Naive thymus-derived CD8-positive, alpha-beta T cell (primary cell): Measurements from ENCODE around the gene SH3BP5. TPM values are rescaled to one million over a fixed set of nuclear protein-coding genes. Genes with fewer than 3 reads are reported as not detected.
A peak's percentile ranks its signal among the peaks of the same experiment; 100 is the strongest.

Source experiments
- ATAC-seq, 2 donors: fragments of 150-1000 bp; cut with Tn5 transposase in 1 of 2; sonication (Bioruptor Pico), chemical (Tn5 transposase) in 1 of 2; 1 replicate in 1 of 2; 2 replicates in 1 of 2; pipeline ENCODE4 v1.10.0; 2021; ENCODE audit warnings: mild to moderate bottlenecking in 2 of 2, moderate library complexity in 2 of 2
- POLR2A ChIA-PET: fragments of 350-600 bp; sonication (Branson Sonifier 250); formaldehyde crosslinking; loops from one replicate; lab custom pipeline; 2021; ENCODE audit warnings: antibody characterized with exemption; lab: Charles Lee
- DNase-seq, 10 donors: peaks; one replicate each; pipeline versions ENCODE4 v3.0.0 to v3.0.0-alpha.2; 2020 to 2022
- H3K27ac Mint-ChIP-seq, 10 donors: one replicate each; pipeline ENCODE4 v1.8.0; 2020 to 2022; ENCODE audit warnings: mild to moderate bottlenecking in 10 of 10, mixed read lengths in 10 of 10, moderate library complexity in 4 of 10, inconsistent platforms in 1 of 10
- H3K27me3 Mint-ChIP-seq, 5 donors: one replicate each; pipeline ENCODE4 v1.8.0; 2021 to 2022; ENCODE audit warnings: mixed read lengths in 5 of 5
- H3K36me3 Mint-ChIP-seq, 3 donors: one replicate each; pipeline ENCODE4 v1.8.0; 2020 to 2022; ENCODE audit warnings: mixed read lengths in 3 of 3, mild to moderate bottlenecking in 2 of 3, inconsistent platforms in 1 of 3
- H3K4me1 Mint-ChIP-seq, 4 donors: one replicate each; pipeline ENCODE4 v1.8.0; 2021 to 2022; ENCODE audit warnings: mixed read lengths in 4 of 4
- H3K4me3 Mint-ChIP-seq, 10 donors: one replicate each; pipeline ENCODE4 v1.8.0; 2020 to 2022; ENCODE audit warnings: mild to moderate bottlenecking in 10 of 10, mixed read lengths in 10 of 10, moderate library complexity in 6 of 10, inconsistent platforms in 1 of 10
- H3K9me3 Mint-ChIP-seq, 9 donors: one replicate each; pipeline ENCODE4 v1.8.0; 2020 to 2022; ENCODE audit warnings: mixed read lengths in 9 of 9, mild to moderate bottlenecking in 3 of 9, inconsistent platforms in 1 of 9, moderate library complexity in 1 of 9
- polyA plus RNA-seq, 3 donors: library from polyadenylated mRNA; unstranded; fragments of 300-500 nt; fragmentation: Illumina TruSeq; gene quantifications; one replicate each; pipeline ENCODE4 v1.2.3, GENCODE V29; 2021
- total RNA-seq, 8 experiments: library from RNA in 2 of 8; stranded (reverse) in 2 of 8; gene quantifications; one replicate each; pipeline ENCODE4 v1.2.3 and lab custom pipeline; 2021 to 2026

Gene SH3BP5
- total and polyA plus RNA-seq, 5 experiments from 2014 or later = 4.4 to 26.1 (median 12.1) TPM

- Mint-ChIP-seq H3K36me3 (peaks cover 0 to 37% (median 31%) of the 10 kb centered on the region in 3 donors), H3K27ac (peak overlapping the region in 2 of 10 donors; percentile 28 to 46), H3K27me3 (no peaks in the 10 kb centered on the region), H3K9me3 (no peaks in the 10 kb centered on the region), H3K4me1 (peaks cover 31 to 87% (median 72%) of the 10 kb centered on the region in 4 donors), H3K4me3 (no peak overlapping the region)
- no peak for ATAC-seq
- POLR2A ChIA-PET = interaction anchor here (1.0 to 1.6 kb wide), 3 partner anchors 12 to 50 kb away, joined by 3 to 12 read pairs (median 8); no protein-coding TSS in a partner anchor
- no peak for DNase-seq
Observed at GRCh38 chr3:15305359-15305844, 27.0 kb downstream of the SH3BP5 start.

DNA sequence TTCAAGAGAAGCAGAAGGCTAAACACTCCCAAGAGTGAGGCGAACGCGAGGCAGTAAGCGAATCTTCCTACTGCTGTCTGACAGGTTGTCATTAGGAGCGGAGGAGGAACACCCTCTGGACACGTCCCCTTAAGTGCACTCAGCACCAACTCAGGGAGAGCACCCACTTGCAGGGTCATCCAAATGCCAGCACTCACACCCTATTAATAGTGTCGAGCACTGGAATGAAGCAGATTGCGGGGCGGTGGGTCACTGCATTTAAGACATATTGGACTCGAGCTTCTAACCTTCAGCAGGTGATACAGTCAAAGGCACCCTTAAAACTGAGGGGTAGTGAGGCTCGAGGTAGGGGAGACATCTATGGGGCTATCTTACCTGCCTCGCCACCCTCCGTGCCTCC lies 28.7 kb downstream of the SH3BP5 start:
- H3K4me1 Mint-ChIP-seq = peaks cover 33 to 85% (median 68%) of the 10 kb centered on the region in 4 donors
- POLR2A ChIA-PET = interaction anchor here (0.8 to 1.6 kb wide), 3 partner anchors 16 to 98 kb away, joined by 3 to 12 read pairs (median 5); partner anchors contain the start of gene CAPN7
- no peak for DNase-seq
- peak overlapping the region in 8 of 10 donors; percentile 70 to 91 (median 88) for H3K27ac Mint-ChIP-seq
- H3K36me3 Mint-ChIP-seq = peaks cover 0 to 40% (median 31%) of the 10 kb centered on the region in 3 donors
- H3K9me3 Mint-ChIP-seq = no peaks in the 10 kb centered on the region
- peak overlapping the region in 9 of 10 donors; percentile 56 to 87 (median 68) for H3K4me3 Mint-ChIP-seq
- ATAC-seq = no peak
- H3K27me3 Mint-ChIP-seq = no peaks in the 10 kb centered on the region

- H3K27me3 Mint-ChIP-seq = no peaks in the 10 kb centered on the region
- ATAC-seq (no peak), DNase-seq (no peak)
- peaks cover 0 to 40% (median 34%) of the 10 kb centered on the region in 3 donors for H3K36me3 Mint-ChIP-seq
- peak overlapping the region in 9 of 10 donors; percentile 34 to 87 (median 68) for H3K4me3 Mint-ChIP-seq
- H3K4me1 Mint-ChIP-seq = peaks cover 36 to 85% (median 68%) of the 10 kb centered on the region in 4 donors
- peak overlapping the region in 6 of 10 donors; percentile 21 to 90 (median 52) for H3K27ac Mint-ChIP-seq
- POLR2A ChIA-PET = no interaction called here
- H3K9me3 Mint-ChIP-seq = no peaks in the 10 kb centered on the region
Observed at GRCh38 chr3:15303216-15303615, 29.2 kb downstream of the SH3BP5 start.

DNA sequence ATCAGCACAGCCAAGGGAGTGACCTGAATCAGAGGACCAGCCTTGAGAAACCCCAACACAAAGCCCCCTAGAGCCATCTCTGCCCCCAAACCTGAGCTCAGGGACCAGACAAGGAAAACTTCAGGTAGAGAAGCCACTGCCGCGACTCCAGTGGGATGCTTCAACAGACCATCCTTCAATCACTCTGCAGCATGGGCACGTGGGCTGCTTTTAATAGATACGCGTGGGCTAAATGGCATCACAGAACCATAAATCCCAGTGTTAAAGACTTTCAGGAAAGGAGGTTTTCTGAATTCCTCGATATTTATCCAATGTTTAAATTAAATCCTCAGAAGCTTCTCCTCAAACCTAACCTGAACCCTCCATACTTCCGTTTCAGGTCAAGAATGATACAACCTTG lies 30.6 kb downstream of the SH3BP5 start:
- Mint-ChIP-seq H3K4me1 (peaks cover 41 to 86% (median 74%) of the 10 kb centered on the region in 4 donors), H3K4me3 (peak overlapping the region in 2 of 10 donors; percentile 43 to 66), H3K27ac (peak overlapping the region in 3 of 10 donors; percentile 1 to 55 (median 4)), H3K27me3 (no peaks in the 10 kb centered on the region), H3K36me3 (peaks cover 4 to 40% (median 38%) of the 10 kb centered on the region in 3 donors), H3K9me3 (no peaks in the 10 kb centered on the region)
- ATAC-seq = no peak
- POLR2A ChIA-PET = no interaction called here
- DNase-seq = no peak

GRCh38 chr3:15300323-15301078 lies 31.9 kb downstream of the SH3BP5 start:
- DNase-seq = no peak
- peaks cover 4 to 42% (median 41%) of the 10 kb centered on the region in 3 donors for H3K36me3 Mint-ChIP-seq
- POLR2A ChIA-PET = no interaction called here
- no peaks in the 10 kb centered on the region for H3K9me3 Mint-ChIP-seq
- peak overlapping the region in 8 of 10 donors; percentile 35 to 58 (median 47) for H3K27ac Mint-ChIP-seq
- H3K4me1 Mint-ChIP-seq = peaks cover 43 to 84% (median 76%) of the 10 kb centered on the region in 4 donors
- no peak for ATAC-seq
- H3K4me3 Mint-ChIP-seq = peak overlapping the region in 5 of 10 donors; percentile 22 to 60 (median 26)
- no peaks in the 10 kb centered on the region for H3K27me3 Mint-ChIP-seq

GRCh38 chr3:15299036-15299435 lies 33.4 kb downstream of the SH3BP5 start:
- Mint-ChIP-seq H3K4me3 (peak overlapping the region in 1 of 10 donors; percentile 5), H3K4me1 (peaks cover 48 to 86% (median 79%) of the 10 kb centered on the region in 4 donors)

DNA sequence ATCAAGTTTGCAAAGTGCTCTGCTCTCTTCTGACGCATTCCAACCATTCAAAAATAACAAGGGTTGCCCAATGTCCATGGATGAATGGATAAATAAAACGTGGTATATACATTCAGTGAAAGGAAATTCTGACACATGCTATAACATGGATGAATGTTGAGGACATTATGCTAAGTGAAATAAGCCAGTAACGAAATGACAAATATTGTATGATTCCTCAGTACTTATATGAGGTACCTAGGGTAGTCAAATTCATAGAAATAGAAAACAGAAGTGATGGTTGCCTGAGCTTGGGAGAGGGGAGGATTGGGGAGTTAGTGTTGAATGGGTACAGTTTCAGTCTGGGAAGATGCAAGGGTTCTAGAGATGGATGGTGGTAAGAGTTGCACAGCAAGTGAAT lies 33.9 kb downstream of the SH3BP5 start:
- Mint-ChIP-seq H3K4me1 (peaks cover 47 to 87% (median 75%) of the 10 kb centered on the region in 4 donors), H3K27me3 (no peaks in the 10 kb centered on the region), H3K4me3 (no peak overlapping the region), H3K36me3 (peaks cover 4 to 39% (median 34%) of the 10 kb centered on the region in 3 donors), H3K9me3 (no peaks in the 10 kb centered on the region), H3K27ac (peak overlapping the region in 1 of 10 donors; percentile 11)
- no peak for DNase-seq
- POLR2A ChIA-PET = interaction anchor here (1.4 kb wide), 1 partner anchor 13 kb away, joined by 3 read pairs; no protein-coding TSS in a partner anchor
- no peak for ATAC-seq

More at GRCh38 chr3:15299036-15299435, 33.4 kb downstream of the SH3BP5 start:
- no peak for ATAC-seq
- no peak for DNase-seq
- H3K27me3 Mint-ChIP-seq = no peaks in the 10 kb centered on the region
- POLR2A ChIA-PET = interaction anchor here (0.6 to 0.7 kb wide), 2 partner anchors 9 to 30 kb away, joined by 4 read pairs; no protein-coding TSS in a partner anchor
- H3K9me3 Mint-ChIP-seq = no peaks in the 10 kb centered on the region
- peaks cover 4 to 45% (median 38%) of the 10 kb centered on the region in 3 donors for H3K36me3 Mint-ChIP-seq
- peak overlapping the region in 1 of 10 donors; percentile 11 for H3K27ac Mint-ChIP-seq

DNA sequence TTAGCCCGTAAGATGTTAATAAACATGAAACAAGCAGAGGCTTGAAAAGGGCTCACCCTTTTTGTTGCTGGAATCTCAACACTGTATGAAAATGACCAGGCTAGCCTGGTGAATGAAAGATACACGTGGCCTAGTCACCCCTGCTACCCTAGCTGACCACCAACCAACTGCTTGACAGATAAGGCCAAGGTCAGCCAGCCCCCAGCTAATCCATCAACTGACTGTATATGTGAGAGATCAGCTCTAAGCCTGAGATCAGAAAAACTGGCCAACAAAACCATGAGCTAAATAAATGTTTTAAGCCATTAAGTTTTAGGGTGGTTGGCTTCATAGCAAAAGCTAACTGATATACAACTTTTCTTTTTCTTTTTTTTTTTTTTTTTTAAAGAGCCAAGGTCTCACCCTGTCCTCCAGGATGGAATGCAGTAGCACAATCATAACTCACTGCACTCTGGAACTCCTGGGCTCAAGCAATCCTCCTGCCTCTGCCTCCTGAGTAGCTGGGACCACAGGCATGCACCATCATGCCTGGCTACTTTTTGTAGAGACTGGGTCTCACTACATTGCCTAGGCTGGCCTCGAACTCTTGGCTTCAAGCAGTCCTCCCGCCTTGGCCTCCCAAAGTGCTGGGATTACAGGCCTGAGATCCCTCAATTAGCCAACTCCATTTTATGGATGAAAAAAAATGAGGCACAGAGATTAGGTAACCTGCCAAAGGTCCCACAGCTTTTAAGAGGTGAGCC lies 34.6 kb downstream of the SH3BP5 start:
- Mint-ChIP-seq H3K36me3 (peaks cover 4 to 32% (median 26%) of the 10 kb centered on the region in 3 donors), H3K27me3 (no peaks in the 10 kb centered on the region), H3K4me3 (no peak overlapping the region), H3K4me1 (peaks cover 45 to 88% (median 75%) of the 10 kb centered on the region in 4 donors), H3K9me3 (no peaks in the 10 kb centered on the region), H3K27ac (peak overlapping the region in 1 of 10 donors; percentile 15)
- POLR2A ChIA-PET = interaction anchor here (0.6 to 1.4 kb wide), 3 partner anchors 14 to 1630 kb away, joined by 3 read pairs; no protein-coding TSS in a partner anchor
- no peak for DNase-seq
- ATAC-seq = no peak

GRCh38 chr3:15295506-15295905 lies 36.9 kb downstream of the SH3BP5 start:
- ATAC-seq (no peak), DNase-seq (no peak)
- POLR2A ChIA-PET = interaction anchor here (1.3 kb wide), 1 partner anchor 24 kb away, joined by 3 read pairs; no protein-coding TSS in a partner anchor
- H3K4me3 Mint-ChIP-seq = peak overlapping the region in 1 of 10 donors; percentile 42
- peak overlapping the region in 3 of 10 donors; percentile 14 to 65 (median 19) for H3K27ac Mint-ChIP-seq
- H3K36me3 Mint-ChIP-seq = peaks cover 4 to 11% (median 10%) of the 10 kb centered on the region in 3 donors
- no peaks in the 10 kb centered on the region for H3K9me3 Mint-ChIP-seq
- no peaks in the 10 kb centered on the region for H3K27me3 Mint-ChIP-seq
- peaks cover 43 to 90% (median 76%) of the 10 kb centered on the region in 4 donors for H3K4me1 Mint-ChIP-seq

DNA sequence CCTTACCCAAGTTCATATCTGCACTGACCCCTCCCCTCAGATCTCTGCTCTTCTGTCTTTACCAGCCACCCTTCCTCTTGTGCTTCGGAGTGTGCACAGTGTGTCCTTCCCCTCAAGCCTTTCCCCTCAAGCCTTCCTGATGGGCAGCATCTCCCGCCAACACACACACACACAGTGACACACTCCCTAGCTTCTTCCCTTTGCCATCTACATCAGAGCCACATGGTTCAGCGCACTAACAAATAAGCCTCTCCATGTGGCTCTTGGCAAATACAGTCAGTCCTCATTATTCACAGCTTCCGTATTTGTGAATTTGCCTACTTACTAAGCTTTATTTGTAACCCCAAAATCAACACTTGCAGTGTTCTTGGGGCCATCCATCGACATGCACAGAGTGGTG lies 37.5 kb downstream of the SH3BP5 start:
- ATAC-seq (no peak), DNase-seq (no peak)
- Mint-ChIP-seq H3K4me3 (peak overlapping the region in 1 of 10 donors; percentile 1), H3K27ac (peak overlapping the region in 2 of 10 donors; percentile 50 to 65), H3K36me3 (peaks cover 4 to 10% (median 10%) of the 10 kb centered on the region in 3 donors), H3K9me3 (no peaks in the 10 kb centered on the region), H3K4me1 (peaks cover 41 to 91% (median 74%) of the 10 kb centered on the region in 4 donors), H3K27me3 (no peaks in the 10 kb centered on the region)
- POLR2A ChIA-PET = interaction anchor here (1.3 kb wide), 1 partner anchor 23 kb away, joined by 3 read pairs; no protein-coding TSS in a partner anchor

DNA sequence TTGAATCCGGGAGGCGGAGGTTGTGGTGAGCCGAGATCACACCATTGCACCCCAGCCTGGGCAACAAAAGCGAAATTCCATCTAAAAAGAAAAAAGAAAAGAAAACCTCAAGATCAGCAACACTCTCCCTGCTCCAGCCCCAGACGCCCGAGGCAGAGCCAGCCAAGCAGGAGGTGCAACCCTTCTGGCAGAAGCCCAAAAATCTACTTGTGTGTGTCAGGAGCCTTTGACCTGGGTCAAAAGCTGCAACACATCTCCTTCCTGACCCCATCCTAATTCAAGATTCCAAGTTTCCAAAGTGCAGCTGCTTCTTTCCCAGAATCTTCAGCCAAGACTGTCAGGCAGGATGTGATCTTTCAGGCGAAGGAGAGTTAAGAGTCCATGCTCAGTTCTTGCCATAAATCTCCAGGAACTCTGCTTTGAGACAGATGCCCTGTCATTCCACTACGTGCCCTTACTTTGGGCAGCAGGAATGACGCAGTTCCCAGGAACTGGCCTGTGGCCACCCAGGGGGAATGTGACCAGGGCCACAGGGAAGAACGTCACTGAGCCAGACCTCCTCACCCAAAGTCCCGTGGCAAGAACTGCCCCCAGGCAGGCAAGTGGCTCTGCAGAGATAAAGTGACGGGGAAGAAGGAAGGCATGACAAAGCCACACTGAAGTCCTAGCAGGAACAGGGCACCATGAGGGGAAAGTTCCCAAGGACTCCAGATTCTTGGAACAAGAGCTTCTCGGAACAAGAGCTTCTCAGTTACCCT lies 39.4 kb downstream of the SH3BP5 start:
- no peaks in the 10 kb centered on the region for H3K27me3 Mint-ChIP-seq
- peak overlapping the region in 8 of 10 donors; percentile 29 to 94 (median 88) for H3K27ac Mint-ChIP-seq
- DNase-seq = no peak
- POLR2A ChIA-PET = interaction anchor here (1.0 to 2.3 kb wide), 7 partner anchors 12 to 31 kb away, joined by 3 to 9 read pairs (median 5); no protein-coding TSS in a partner anchor
- peaks cover 4 to 8% (median 7%) of the 10 kb centered on the region in 3 donors for H3K36me3 Mint-ChIP-seq
- no peaks in the 10 kb centered on the region for H3K9me3 Mint-ChIP-seq
- H3K4me3 Mint-ChIP-seq = peak overlapping the region; percentile 4 to 83 (median 76)
- H3K4me1 Mint-ChIP-seq = peaks cover 38 to 95% (median 83%) of the 10 kb centered on the region in 4 donors
- no peak for ATAC-seq
